Loucy (cell line): ENCODE data around the gene ZNF385D.

Source experiments
- EZH2phosphoT487 ChIP-seq: fragments of 200-600 bp; IDR thresholded peaks from 2 replicates; pipeline ENCODE4 v1.6.1; 2018; ENCODE audit warnings: antibody characterized with exemption, mild to moderate bottlenecking, moderate library complexity, borderline replicate concordance
- TF ChIP-seq, protein P1 (sequence below): fragments of 200-600 bp; sonication (generic); conservative IDR thresholded peaks from 2 replicates; pipeline ENCODE4 v1.5.1; 2014; ENCODE audit warnings: mild to moderate bottlenecking, antibody characterized with exemption, low read length

GRCh38 chr3:21434310-21434709 lies 316.7 kb downstream of the ZNF385D start:
- TF ChIP-seq, protein P1, sequence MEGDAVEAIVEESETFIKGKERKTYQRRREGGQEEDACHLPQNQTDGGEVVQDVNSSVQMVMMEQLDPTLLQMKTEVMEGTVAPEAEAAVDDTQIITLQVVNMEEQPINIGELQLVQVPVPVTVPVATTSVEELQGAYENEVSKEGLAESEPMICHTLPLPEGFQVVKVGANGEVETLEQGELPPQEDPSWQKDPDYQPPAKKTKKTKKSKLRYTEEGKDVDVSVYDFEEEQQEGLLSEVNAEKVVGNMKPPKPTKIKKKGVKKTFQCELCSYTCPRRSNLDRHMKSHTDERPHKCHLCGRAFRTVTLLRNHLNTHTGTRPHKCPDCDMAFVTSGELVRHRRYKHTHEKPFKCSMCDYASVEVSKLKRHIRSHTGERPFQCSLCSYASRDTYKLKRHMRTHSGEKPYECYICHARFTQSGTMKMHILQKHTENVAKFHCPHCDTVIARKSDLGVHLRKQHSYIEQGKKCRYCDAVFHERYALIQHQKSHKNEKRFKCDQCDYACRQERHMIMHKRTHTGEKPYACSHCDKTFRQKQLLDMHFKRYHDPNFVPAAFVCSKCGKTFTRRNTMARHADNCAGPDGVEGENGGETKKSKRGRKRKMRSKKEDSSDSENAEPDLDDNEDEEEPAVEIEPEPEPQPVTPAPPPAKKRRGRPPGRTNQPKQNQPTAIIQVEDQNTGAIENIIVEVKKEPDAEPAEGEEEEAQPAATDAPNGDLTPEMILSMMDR = no peak
- no peak for TF ChIP-seq EZH2phosphoT487
